Muscle layer of colon (tissue), 2 donors: Measurements from ENCODE around the gene KLHDC7A.

ENCODE experiments used
- H3K27ac ChIP-seq: one replicate; pipeline ENCODE4 v1.7.0; 2013; ENCODE audit warnings: low read depth, mild to moderate bottlenecking, low read length, moderate library complexity
- H3K27me3 ChIP-seq, 2 donors: one replicate each; pipeline ENCODE4 v1.7.0; 2013; ENCODE audit warnings: low read length in 2 of 2, mild to moderate bottlenecking in 2 of 2; ENCODE audit not compliant: insufficient read depth in 2 of 2, control insufficient read depth in 1 of 2
- H3K36me3 ChIP-seq: one replicate; pipeline ENCODE4 v1.7.0; 2013; ENCODE audit warnings: mild to moderate bottlenecking, low read length; ENCODE audit not compliant: insufficient read depth
- H3K4me1 ChIP-seq: one replicate; pipeline ENCODE4 v1.7.0; 2013; ENCODE audit warnings: mild to moderate bottlenecking, low read length; ENCODE audit not compliant: insufficient read depth
- H3K4me3 ChIP-seq, 2 donors: one replicate each; pipeline ENCODE4 v1.7.0; 2013; ENCODE audit warnings: low read length in 2 of 2, low read depth in 1 of 2, mild to moderate bottlenecking in 1 of 2, moderate library complexity in 1 of 2
- H3K9ac ChIP-seq: one replicate; pipeline ENCODE4 v1.7.0; 2013; ENCODE audit warnings: low read length
- H3K9me3 ChIP-seq: one replicate; pipeline ENCODE4 v1.7.0; 2013; ENCODE audit warnings: mild to moderate bottlenecking, low read length
- donor health status: abdominal sarcoma.
- donor health status: Adenocarcinoma of cecum.

Gene KLHDC7A

GRCh38 chr1:18491168-18491567, 10.4 kb downstream of the KLHDC7A start:
- Histone ChIP-seq H3K9ac (no peak overlapping the region), H3K27me3 (no peaks in the 10 kb centered on the region)

GRCh38 chr1:18494304-18494703, 13.6 kb downstream of the KLHDC7A start:
- Histone ChIP-seq H3K27me3 (no peaks in the 10 kb centered on the region), H3K9me3 (no peaks in the 10 kb centered on the region)

More at GRCh38 chr1:18491168-18491567, 10.4 kb downstream of the KLHDC7A start:
- Histone ChIP-seq H3K4me1 (no peaks in the 10 kb centered on the region), H3K36me3 (no peaks in the 10 kb centered on the region), H3K9me3 (no peaks in the 10 kb centered on the region), H3K27ac (no peak overlapping the region), H3K4me3 (no peak overlapping the region)

GRCh38 chr1:18495635-18496034, 14.9 kb downstream of the KLHDC7A start:
- Histone ChIP-seq H3K27me3 (no peaks in the 10 kb centered on the region), H3K4me1 (no peaks in the 10 kb centered on the region), H3K9me3 (no peaks in the 10 kb centered on the region), H3K4me3 (no peak overlapping the region), H3K36me3 (no peaks in the 10 kb centered on the region), H3K27ac (no peak overlapping the region), H3K9ac (no peak overlapping the region)

More at GRCh38 chr1:18494304-18494703, 13.6 kb downstream of the KLHDC7A start:
- H3K4me3 ChIP-seq: no peak overlapping the region
- H3K27ac ChIP-seq: no peak overlapping the region
- H3K9ac ChIP-seq: no peak overlapping the region
- H3K36me3 ChIP-seq: no peaks in the 10 kb centered on the region
- H3K4me1 ChIP-seq: no peaks in the 10 kb centered on the region

GRCh38 chr1:18496056-18496455, 15.3 kb downstream of the KLHDC7A start:
- Histone ChIP-seq H3K4me1 (no peaks in the 10 kb centered on the region), H3K27ac (no peak overlapping the region), H3K36me3 (no peaks in the 10 kb centered on the region), H3K9ac (no peak overlapping the region), H3K4me3 (no peak overlapping the region), H3K9me3 (no peaks in the 10 kb centered on the region), H3K27me3 (no peaks in the 10 kb centered on the region)

GRCh38 chr1:18496497-18497235, 15.9 kb downstream of the KLHDC7A start:
- no peaks in the 10 kb centered on the region for H3K36me3 ChIP-seq
- no peaks in the 10 kb centered on the region for H3K9me3 ChIP-seq
- no peaks in the 10 kb centered on the region for H3K4me1 ChIP-seq
- H3K27ac ChIP-seq: no peak overlapping the region
- H3K27me3 ChIP-seq: no peaks in the 10 kb centered on the region
- H3K4me3 ChIP-seq: no peak overlapping the region
- no peak overlapping the region for H3K9ac ChIP-seq

GRCh38 chr1:18501833-18502232, 21.1 kb downstream of the KLHDC7A start:
- Histone ChIP-seq H3K9ac (no peak overlapping the region), H3K4me3 (no peak overlapping the region), H3K36me3 (no peaks in the 10 kb centered on the region), H3K27ac (no peak overlapping the region), H3K4me1 (no peaks in the 10 kb centered on the region), H3K9me3 (no peaks in the 10 kb centered on the region), H3K27me3 (no peaks in the 10 kb centered on the region)

- no peaks in the 10 kb centered on the region for H3K9me3 ChIP-seq
- no peak overlapping the region for H3K4me3 ChIP-seq
- no peak overlapping the region for H3K27ac ChIP-seq
- H3K9ac ChIP-seq: no peak overlapping the region
- no peaks in the 10 kb centered on the region for H3K36me3 ChIP-seq
- no peaks in the 10 kb centered on the region for H3K4me1 ChIP-seq
- no peaks in the 10 kb centered on the region for H3K27me3 ChIP-seq
Observed at GRCh38 chr1:18504609-18505008, 23.9 kb downstream of the KLHDC7A start.

GRCh38 chr1:18505666-18506065, 24.9 kb downstream of the KLHDC7A start:
- H3K36me3 ChIP-seq: no peaks in the 10 kb centered on the region
- H3K4me3 ChIP-seq: no peak overlapping the region
- H3K27me3 ChIP-seq: no peaks in the 10 kb centered on the region
- no peaks in the 10 kb centered on the region for H3K4me1 ChIP-seq
- H3K27ac ChIP-seq: no peak overlapping the region
- H3K9me3 ChIP-seq: no peaks in the 10 kb centered on the region
- H3K9ac ChIP-seq: no peak overlapping the region

GRCh38 chr1:18508084-18508483, 27.4 kb downstream of the KLHDC7A start:
- H3K4me1 ChIP-seq: no peaks in the 10 kb centered on the region
- no peak overlapping the region for H3K9ac ChIP-seq
- no peak overlapping the region for H3K27ac ChIP-seq
- H3K9me3 ChIP-seq: no peaks in the 10 kb centered on the region
- H3K27me3 ChIP-seq: no peaks in the 10 kb centered on the region
- no peak overlapping the region for H3K4me3 ChIP-seq
- no peaks in the 10 kb centered on the region for H3K36me3 ChIP-seq

- no peaks in the 10 kb centered on the region for H3K9me3 ChIP-seq
- no peaks in the 10 kb centered on the region for H3K4me1 ChIP-seq
- no peak overlapping the region for H3K27ac ChIP-seq
- no peaks in the 10 kb centered on the region for H3K27me3 ChIP-seq
- no peak overlapping the region for H3K9ac ChIP-seq
- H3K36me3 ChIP-seq: no peaks in the 10 kb centered on the region
- H3K4me3 ChIP-seq: no peak overlapping the region
Observed at GRCh38 chr1:18511149-18511873, 30.6 kb downstream of the KLHDC7A start.

- Histone ChIP-seq H3K27ac (no peak overlapping the region), H3K9ac (no peak overlapping the region), H3K4me1 (no peaks in the 10 kb centered on the region), H3K4me3 (no peak overlapping the region), H3K9me3 (no peaks in the 10 kb centered on the region), H3K36me3 (no peaks in the 10 kb centered on the region), H3K27me3 (no peaks in the 10 kb centered on the region)
Observed at GRCh38 chr1:18511874-18512150, 31.1 kb downstream of the KLHDC7A start.

GRCh38 chr1:18512883-18513282, 32.2 kb downstream of the KLHDC7A start:
- Histone ChIP-seq H3K9me3 (no peaks in the 10 kb centered on the region), H3K36me3 (no peaks in the 10 kb centered on the region), H3K27me3 (no peaks in the 10 kb centered on the region), H3K4me3 (no peak overlapping the region), H3K27ac (no peak overlapping the region), H3K4me1 (no peaks in the 10 kb centered on the region), H3K9ac (no peak overlapping the region)
